Loucy (cell line): ENCODE results near the gene TRABD2B.

Source experiments
- EZH2phosphoT487 ChIP-seq: fragments of 200-600 bp; IDR thresholded peaks from 2 replicates; pipeline ENCODE4 v1.6.1; 2018; ENCODE audit warnings: antibody characterized with exemption, mild to moderate bottlenecking, moderate library complexity, borderline replicate concordance
- TF ChIP-seq, protein P1 (sequence below): fragments of 200-600 bp; sonication (generic); conservative IDR thresholded peaks from 2 replicates; pipeline ENCODE4 v1.5.1; 2014; ENCODE audit warnings: mild to moderate bottlenecking, antibody characterized with exemption, low read length

DNA sequence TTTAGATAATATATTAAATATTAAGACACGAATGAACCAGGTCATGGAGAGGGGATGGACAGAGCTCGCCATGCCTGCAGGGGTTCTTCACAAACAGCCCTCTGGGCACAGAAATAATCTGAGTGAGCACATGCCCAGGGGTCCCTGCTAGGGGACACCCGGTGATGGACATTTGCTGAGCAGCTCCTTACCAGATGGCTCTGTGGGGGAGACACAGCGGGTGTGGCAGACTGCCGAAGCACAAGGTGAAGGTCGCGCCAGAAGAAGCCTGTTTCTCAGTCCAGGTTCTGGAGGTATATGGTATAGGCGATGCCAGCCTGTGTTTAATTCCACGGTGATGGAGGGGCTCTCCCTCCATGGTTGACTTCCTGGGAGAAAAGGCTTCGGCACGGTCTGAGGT lies 9.6 kb downstream of the TRABD2B start:
- TF ChIP-seq, protein P1, sequence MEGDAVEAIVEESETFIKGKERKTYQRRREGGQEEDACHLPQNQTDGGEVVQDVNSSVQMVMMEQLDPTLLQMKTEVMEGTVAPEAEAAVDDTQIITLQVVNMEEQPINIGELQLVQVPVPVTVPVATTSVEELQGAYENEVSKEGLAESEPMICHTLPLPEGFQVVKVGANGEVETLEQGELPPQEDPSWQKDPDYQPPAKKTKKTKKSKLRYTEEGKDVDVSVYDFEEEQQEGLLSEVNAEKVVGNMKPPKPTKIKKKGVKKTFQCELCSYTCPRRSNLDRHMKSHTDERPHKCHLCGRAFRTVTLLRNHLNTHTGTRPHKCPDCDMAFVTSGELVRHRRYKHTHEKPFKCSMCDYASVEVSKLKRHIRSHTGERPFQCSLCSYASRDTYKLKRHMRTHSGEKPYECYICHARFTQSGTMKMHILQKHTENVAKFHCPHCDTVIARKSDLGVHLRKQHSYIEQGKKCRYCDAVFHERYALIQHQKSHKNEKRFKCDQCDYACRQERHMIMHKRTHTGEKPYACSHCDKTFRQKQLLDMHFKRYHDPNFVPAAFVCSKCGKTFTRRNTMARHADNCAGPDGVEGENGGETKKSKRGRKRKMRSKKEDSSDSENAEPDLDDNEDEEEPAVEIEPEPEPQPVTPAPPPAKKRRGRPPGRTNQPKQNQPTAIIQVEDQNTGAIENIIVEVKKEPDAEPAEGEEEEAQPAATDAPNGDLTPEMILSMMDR: no peak
- TF ChIP-seq EZH2phosphoT487: no peak
